HEK293 (cell line): ENCODE results near the gene ZCCHC14.

Experiments used
- KLF7 ChIP-seq: fragments of 450-650 bp; formaldehyde crosslinking; IDR thresholded peaks from 2 replicates; pipeline ENCODE4 v1.5.1; 2016; ENCODE audit warnings: missing biosample characterization, missing genetic modification characterization, borderline replicate concordance
- TRIM28 ChIP-seq: IDR thresholded peaks from 2 replicates; pipeline ENCODE4 v1.6.1; 2011; ENCODE audit warnings: low read length, control low read depth, borderline replicate concordance
- ZNF133 ChIP-seq: fragments of 450-650 bp; formaldehyde crosslinking; IDR thresholded peaks from 2 replicates; pipeline ENCODE4 v1.5.1; 2016; ENCODE audit warnings: missing biosample characterization, missing genetic modification characterization
- ZNF274 ChIP-seq, 2 experiments: fragments of 200-500 bp in 1 of 2; fragments of 450-650 bp in 1 of 2; sonication (Bioruptor generic) in 1 of 2; formaldehyde crosslinking in 1 of 2; IDR thresholded peaks; 2 replicates each; pipeline versions ENCODE4 v1.5.1 to v1.6.1; 2014 to 2016; ENCODE audit warnings: borderline replicate concordance in 1 of 2, inconsistent platforms in 1 of 2, low read length in 1 of 2, missing biosample characterization in 1 of 2, missing genetic modification characterization in 1 of 2
- ZNF302 ChIP-seq: fragments of 450-650 bp; formaldehyde crosslinking; IDR thresholded peaks from 2 replicates; pipeline ENCODE4 v1.5.1; 2016; ENCODE audit warnings: missing biosample characterization, missing genetic modification characterization, low read depth
- ZNF311 ChIP-seq: fragments of 450-650 bp; formaldehyde crosslinking; IDR thresholded peaks from 2 replicates; pipeline ENCODE4 v1.5.1; 2017; ENCODE audit warnings: missing biosample characterization, missing genetic modification characterization, borderline replicate concordance
- ZNF350 ChIP-seq: fragments of 450-650 bp; formaldehyde crosslinking; IDR thresholded peaks from 2 replicates; pipeline ENCODE4 v1.5.0; 2017; ENCODE audit warnings: missing biosample characterization, mild to moderate bottlenecking, missing genetic modification characterization
- ZNF76 ChIP-seq: fragments of 450-650 bp; formaldehyde crosslinking; IDR thresholded peaks from 2 replicates; pipeline ENCODE4; 2016; ENCODE audit warnings: low read depth, missing biosample characterization, missing genetic modification characterization, borderline replicate concordance
- ZNF792 ChIP-seq: fragments of 450-650 bp; formaldehyde crosslinking; IDR thresholded peaks from 2 replicates; pipeline ENCODE4 v1.5.1; 2016; ENCODE audit warnings: missing biosample characterization, missing genetic modification characterization
- TF ChIP-seq, protein P1 (sequence below): fragments of 450-650 bp; formaldehyde crosslinking; IDR thresholded peaks from 2 replicates; pipeline ENCODE4 v1.5.1; 2016; ENCODE audit warnings: missing biosample characterization, missing genetic modification characterization
- TF ChIP-seq, protein P2 (sequence below): fragments of 450-650 bp; formaldehyde crosslinking; IDR thresholded peaks from 2 replicates; pipeline ENCODE4 v1.5.1; 2016; ENCODE audit warnings: missing biosample characterization, missing genetic modification characterization
- TF ChIP-seq, protein P3 (sequence below): fragments of 450-650 bp; formaldehyde crosslinking; IDR thresholded peaks from 2 replicates; pipeline ENCODE4 v1.5.1; 2016; ENCODE audit warnings: missing biosample characterization, missing genetic modification characterization

DNA sequence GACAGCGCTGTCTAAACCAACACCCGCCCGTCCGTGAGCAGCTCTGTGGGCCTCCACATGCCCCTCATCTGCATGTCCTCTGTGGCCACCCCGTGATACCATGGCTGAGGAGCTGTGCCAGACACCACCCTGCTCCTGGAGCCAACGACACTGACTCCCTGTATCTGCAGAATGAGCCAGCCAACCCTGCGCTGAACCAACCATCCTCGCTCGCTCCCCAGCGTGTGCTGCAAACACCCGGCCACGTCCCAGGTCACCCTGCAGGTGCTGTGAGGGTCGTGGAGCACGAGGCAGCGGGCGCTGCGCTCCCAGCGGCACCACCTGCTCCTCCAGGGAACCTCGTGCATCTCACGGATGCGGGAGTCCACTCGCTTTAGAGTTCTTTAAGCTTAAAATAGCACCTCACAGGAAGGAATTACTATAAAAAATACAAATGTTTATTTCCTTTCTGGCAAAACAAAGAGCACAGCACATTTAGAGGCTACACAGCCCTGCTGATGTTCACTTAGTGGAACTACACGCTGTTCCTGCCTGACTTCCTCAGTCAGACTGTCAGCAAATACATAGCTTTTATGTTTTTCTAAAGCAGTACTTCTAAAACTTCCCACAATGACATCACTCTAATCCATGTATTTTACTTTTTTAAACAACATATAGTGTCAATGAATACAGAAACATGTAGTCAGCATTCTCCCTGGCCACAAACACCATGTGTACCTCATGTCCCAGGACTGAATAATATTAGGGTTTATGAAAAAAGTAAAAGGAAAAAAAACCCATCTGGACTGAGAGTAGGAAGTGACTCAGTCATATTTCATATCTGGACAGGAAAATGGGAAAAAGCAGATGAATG, 57.2 kb downstream of the ZCCHC14 start:
- TF ChIP-seq, protein P1, sequence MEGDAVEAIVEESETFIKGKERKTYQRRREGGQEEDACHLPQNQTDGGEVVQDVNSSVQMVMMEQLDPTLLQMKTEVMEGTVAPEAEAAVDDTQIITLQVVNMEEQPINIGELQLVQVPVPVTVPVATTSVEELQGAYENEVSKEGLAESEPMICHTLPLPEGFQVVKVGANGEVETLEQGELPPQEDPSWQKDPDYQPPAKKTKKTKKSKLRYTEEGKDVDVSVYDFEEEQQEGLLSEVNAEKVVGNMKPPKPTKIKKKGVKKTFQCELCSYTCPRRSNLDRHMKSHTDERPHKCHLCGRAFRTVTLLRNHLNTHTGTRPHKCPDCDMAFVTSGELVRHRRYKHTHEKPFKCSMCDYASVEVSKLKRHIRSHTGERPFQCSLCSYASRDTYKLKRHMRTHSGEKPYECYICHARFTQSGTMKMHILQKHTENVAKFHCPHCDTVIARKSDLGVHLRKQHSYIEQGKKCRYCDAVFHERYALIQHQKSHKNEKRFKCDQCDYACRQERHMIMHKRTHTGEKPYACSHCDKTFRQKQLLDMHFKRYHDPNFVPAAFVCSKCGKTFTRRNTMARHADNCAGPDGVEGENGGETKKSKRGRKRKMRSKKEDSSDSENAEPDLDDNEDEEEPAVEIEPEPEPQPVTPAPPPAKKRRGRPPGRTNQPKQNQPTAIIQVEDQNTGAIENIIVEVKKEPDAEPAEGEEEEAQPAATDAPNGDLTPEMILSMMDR = no peak
- no peak for TF ChIP-seq ZNF792 (tag by site-specific recombination)
- TF ChIP-seq, protein P2, sequence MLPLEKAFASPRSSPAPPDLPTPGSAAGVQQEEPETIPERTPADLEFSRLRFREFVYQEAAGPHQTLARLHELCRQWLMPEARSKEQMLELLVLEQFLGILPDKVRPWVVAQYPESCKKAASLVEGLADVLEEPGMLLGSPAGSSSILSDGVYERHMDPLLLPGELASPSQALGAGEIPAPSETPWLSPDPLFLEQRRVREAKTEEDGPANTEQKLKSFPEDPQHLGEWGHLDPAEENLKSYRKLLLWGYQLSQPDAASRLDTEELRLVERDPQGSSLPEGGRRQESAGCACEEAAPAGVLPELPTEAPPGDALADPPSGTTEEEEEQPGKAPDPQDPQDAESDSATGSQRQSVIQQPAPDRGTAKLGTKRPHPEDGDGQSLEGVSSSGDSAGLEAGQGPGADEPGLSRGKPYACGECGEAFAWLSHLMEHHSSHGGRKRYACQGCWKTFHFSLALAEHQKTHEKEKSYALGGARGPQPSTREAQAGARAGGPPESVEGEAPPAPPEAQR = no peak
- no peak for TF ChIP-seq ZNF133 (tag by site-specific recombination)
- no peak for TF ChIP-seq ZNF350 (tag by site-specific recombination)
- TF ChIP-seq, protein P3, sequence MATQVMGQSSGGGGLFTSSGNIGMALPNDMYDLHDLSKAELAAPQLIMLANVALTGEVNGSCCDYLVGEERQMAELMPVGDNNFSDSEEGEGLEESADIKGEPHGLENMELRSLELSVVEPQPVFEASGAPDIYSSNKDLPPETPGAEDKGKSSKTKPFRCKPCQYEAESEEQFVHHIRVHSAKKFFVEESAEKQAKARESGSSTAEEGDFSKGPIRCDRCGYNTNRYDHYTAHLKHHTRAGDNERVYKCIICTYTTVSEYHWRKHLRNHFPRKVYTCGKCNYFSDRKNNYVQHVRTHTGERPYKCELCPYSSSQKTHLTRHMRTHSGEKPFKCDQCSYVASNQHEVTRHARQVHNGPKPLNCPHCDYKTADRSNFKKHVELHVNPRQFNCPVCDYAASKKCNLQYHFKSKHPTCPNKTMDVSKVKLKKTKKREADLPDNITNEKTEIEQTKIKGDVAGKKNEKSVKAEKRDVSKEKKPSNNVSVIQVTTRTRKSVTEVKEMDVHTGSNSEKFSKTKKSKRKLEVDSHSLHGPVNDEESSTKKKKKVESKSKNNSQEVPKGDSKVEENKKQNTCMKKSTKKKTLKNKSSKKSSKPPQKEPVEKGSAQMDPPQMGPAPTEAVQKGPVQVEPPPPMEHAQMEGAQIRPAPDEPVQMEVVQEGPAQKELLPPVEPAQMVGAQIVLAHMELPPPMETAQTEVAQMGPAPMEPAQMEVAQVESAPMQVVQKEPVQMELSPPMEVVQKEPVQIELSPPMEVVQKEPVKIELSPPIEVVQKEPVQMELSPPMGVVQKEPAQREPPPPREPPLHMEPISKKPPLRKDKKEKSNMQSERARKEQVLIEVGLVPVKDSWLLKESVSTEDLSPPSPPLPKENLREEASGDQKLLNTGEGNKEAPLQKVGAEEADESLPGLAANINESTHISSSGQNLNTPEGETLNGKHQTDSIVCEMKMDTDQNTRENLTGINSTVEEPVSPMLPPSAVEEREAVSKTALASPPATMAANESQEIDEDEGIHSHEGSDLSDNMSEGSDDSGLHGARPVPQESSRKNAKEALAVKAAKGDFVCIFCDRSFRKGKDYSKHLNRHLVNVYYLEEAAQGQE (tag by site-specific recombination) = no peak
- TF ChIP-seq ZNF311 (tag by site-specific recombination) = no peak
- no peak for TF ChIP-seq ZNF274 (IDR thresholded peaks at IDR 0.05; ENCODE audit: low read length)
- no peak for TF ChIP-seq ZNF274 (tag by site-specific recombination; IDR thresholded peaks at IDR 0.05; ENCODE audit: borderline replicate concordance)
- TF ChIP-seq KLF7 (tag by site-specific recombination) = no peak
- TF ChIP-seq ZNF76 = no peak
- TF ChIP-seq TRIM28 = no peak
- TF ChIP-seq ZNF302 (tag by site-specific recombination) = no peak
